Parathyroid adenoma (tissue), 2 donors: ENCODE measurements around the gene PADI2.
A peak's percentile ranks its signal among the peaks of the same experiment; 100 is the strongest.

Source experiments
- H2AFZ ChIP-seq: fragments of 300-600 bp; sonication (generic); one replicate; pipeline ENCODE4 v1.7.0; 2017; ENCODE audit warnings: antibody characterized with exemption, mild to moderate bottlenecking
- H3K27ac ChIP-seq: fragments of 300-600 bp; sonication (generic); one replicate; pipeline ENCODE4 v1.7.0; 2017
- H3K27me3 ChIP-seq: fragments of 300-600 bp; sonication (generic); one replicate; pipeline ENCODE4 v1.7.0; 2017; ENCODE audit warnings: low read length; ENCODE audit not compliant: control insufficient read depth, insufficient read depth
- H3K36me3 ChIP-seq: fragments of 300-600 bp; sonication (generic); one replicate; pipeline ENCODE4 v1.7.0; 2017; ENCODE audit warnings: low read length; ENCODE audit not compliant: control insufficient read depth, insufficient read depth
- H3K4me1 ChIP-seq: fragments of 300-600 bp; sonication (generic); one replicate; pipeline ENCODE4 v1.7.0; 2017; ENCODE audit warnings: control low read depth
- H3K4me2 ChIP-seq: fragments of 300-600 bp; sonication (generic); one replicate; pipeline ENCODE4 v1.7.0; 2017; ENCODE audit warnings: low read length
- H3K4me3 ChIP-seq: fragments of 300-600 bp; sonication (generic); one replicate; pipeline ENCODE4 v1.7.0; 2017; ENCODE audit warnings: low read depth, low read length
- H3K79me2 ChIP-seq: fragments of 300-600 bp; sonication (generic); one replicate; pipeline ENCODE4 v1.7.0; 2017; ENCODE audit warnings: control low read depth
- H3K9ac ChIP-seq: fragments of 300-600 bp; sonication (generic); one replicate; pipeline ENCODE4 v1.7.0; 2017; ENCODE audit warnings: mild to moderate bottlenecking
- H3K9me3 ChIP-seq: fragments of 300-600 bp; sonication (generic); one replicate; pipeline ENCODE4 v1.7.0; 2017; ENCODE audit warnings: low read length; ENCODE audit not compliant: control insufficient read depth
- TF ChIP-seq, protein P1 (sequence below): fragments of 300-600 bp; sonication (generic); IDR thresholded peaks from one replicate; pipeline ENCODE4 v1.7.0; 2017; ENCODE audit warnings: antibody characterized with exemption, mild to moderate bottlenecking
- donor health status: primary hyperparathyroidism.

Gene PADI2

DNA sequence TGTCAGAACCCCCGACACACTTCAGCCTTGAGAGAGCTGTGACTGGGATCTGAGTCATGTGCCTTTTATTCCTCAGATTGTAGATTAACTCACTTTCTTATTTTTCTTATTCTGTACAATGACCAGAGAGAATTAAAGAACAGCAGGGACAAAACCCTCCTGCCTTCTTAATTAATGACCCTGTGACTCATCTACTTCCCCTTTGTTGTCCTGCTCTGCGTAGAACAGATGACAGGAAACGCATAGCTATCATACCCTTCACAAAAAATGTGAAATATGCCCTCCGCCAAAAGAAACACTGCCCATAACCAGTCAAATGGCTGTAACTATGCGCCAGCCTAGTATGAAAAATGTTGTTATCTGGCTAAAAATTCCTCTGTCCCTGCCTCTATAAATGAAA, 9.1 kb upstream of the PADI2 start:
- H3K27ac ChIP-seq, result no peak overlapping the region

DNA sequence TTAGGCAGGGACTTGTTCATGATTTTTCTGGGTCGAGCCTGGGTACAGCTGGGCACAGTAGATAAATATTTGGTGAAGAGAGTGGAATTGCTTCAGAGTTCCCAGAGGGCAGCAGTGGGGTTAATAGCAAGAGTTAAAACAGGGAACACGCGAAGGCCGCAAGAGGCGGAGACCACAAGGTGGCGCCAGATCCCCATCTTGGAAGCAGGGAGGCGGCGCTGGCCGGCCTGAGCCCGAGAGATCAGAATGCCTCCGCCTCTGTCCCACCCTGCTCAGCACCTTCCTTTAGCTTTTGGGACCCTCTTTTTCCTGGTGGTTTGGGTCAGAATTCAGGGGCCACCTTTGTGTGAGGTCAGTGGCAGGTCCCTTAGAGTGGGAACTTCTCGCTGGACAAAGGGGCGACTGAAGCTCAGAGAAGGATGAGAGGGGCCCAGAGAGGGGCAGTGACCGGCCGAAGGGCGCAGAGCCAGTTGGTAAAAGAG, 6.5 kb upstream of the PADI2 start:
- H3K9me3 ChIP-seq, result no peaks in the 10 kb centered on the region
- H3K4me2 ChIP-seq, result no peak overlapping the region
- H3K27me3 ChIP-seq, result no peaks in the 10 kb centered on the region
- H3K9ac ChIP-seq, result no peak overlapping the region
- no peaks in the 10 kb centered on the region for H3K36me3 ChIP-seq
- no peak overlapping the region for H3K27ac ChIP-seq
- no peak overlapping the region for H3K4me3 ChIP-seq
- H3K79me2 ChIP-seq, result no peaks in the 10 kb centered on the region
- H2AFZ ChIP-seq, result peak overlapping the region; percentile 53
- TF ChIP-seq, protein P1, sequence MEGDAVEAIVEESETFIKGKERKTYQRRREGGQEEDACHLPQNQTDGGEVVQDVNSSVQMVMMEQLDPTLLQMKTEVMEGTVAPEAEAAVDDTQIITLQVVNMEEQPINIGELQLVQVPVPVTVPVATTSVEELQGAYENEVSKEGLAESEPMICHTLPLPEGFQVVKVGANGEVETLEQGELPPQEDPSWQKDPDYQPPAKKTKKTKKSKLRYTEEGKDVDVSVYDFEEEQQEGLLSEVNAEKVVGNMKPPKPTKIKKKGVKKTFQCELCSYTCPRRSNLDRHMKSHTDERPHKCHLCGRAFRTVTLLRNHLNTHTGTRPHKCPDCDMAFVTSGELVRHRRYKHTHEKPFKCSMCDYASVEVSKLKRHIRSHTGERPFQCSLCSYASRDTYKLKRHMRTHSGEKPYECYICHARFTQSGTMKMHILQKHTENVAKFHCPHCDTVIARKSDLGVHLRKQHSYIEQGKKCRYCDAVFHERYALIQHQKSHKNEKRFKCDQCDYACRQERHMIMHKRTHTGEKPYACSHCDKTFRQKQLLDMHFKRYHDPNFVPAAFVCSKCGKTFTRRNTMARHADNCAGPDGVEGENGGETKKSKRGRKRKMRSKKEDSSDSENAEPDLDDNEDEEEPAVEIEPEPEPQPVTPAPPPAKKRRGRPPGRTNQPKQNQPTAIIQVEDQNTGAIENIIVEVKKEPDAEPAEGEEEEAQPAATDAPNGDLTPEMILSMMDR, result peak; percentile 82
- no peaks in the 10 kb centered on the region for H3K4me1 ChIP-seq

More for the DNA sequence above, 9.1 kb upstream of the PADI2 start:
- Histone ChIP-seq H3K4me2 (no peak overlapping the region), H3K4me3 (no peak overlapping the region), H3K4me1 (no peaks in the 10 kb centered on the region), H3K9me3 (no peaks in the 10 kb centered on the region), H2AFZ (no peak overlapping the region), H3K9ac (no peak overlapping the region), H3K36me3 (no peaks in the 10 kb centered on the region), H3K79me2 (no peaks in the 10 kb centered on the region), H3K27me3 (no peaks in the 10 kb centered on the region)
- TF ChIP-seq, protein P1, result no peak

DNA sequence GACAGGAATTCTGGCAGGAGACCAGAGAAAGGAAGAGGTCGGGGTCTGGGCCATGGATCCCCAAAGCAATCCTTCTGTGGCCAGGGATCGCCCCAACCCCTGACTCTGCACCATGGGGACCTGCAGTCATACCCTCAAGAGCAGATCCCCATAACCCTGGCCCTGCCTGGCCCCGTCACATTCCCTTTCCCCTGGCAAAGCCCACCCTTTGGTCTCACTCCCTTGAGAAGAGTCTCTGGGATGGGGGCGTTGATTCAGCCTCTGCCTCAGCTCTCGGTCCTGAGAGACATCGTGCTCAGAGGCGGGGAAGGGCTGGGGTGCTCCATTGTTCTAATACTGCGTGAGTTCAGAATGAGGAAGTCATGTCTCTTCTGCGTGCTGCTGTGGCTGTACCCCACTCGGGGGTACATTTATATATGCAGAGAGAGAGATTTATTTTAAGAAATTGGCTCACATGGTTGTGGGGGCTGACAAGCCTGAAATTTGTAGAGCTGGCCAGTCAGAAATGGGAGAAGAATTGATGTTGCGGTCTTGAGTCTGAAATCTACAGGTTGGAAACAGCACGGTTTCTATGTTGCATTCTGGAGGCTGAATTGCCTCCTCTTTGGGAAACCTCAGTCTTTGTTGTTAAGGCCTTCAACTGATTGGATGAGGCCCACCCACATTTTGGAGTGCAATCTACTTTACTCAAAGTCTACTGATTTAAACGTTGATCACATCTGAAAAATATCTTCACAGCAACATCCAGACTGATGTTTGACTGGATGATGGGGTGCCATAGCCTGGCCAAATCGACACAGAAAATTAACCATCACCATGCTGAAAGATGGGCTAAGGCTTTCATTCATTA, 4.2 kb upstream of the PADI2 start:
- Histone ChIP-seq H3K9ac (no peak overlapping the region), H3K36me3 (no peaks in the 10 kb centered on the region), H3K79me2 (no peaks in the 10 kb centered on the region), H2AFZ (no peak overlapping the region), H3K4me1 (no peaks in the 10 kb centered on the region), H3K4me3 (no peak overlapping the region), H3K27me3 (no peaks in the 10 kb centered on the region), H3K9me3 (no peaks in the 10 kb centered on the region), H3K4me2 (no peak overlapping the region), H3K27ac (no peak overlapping the region)
- TF ChIP-seq, protein P1, result no peak

DNA sequence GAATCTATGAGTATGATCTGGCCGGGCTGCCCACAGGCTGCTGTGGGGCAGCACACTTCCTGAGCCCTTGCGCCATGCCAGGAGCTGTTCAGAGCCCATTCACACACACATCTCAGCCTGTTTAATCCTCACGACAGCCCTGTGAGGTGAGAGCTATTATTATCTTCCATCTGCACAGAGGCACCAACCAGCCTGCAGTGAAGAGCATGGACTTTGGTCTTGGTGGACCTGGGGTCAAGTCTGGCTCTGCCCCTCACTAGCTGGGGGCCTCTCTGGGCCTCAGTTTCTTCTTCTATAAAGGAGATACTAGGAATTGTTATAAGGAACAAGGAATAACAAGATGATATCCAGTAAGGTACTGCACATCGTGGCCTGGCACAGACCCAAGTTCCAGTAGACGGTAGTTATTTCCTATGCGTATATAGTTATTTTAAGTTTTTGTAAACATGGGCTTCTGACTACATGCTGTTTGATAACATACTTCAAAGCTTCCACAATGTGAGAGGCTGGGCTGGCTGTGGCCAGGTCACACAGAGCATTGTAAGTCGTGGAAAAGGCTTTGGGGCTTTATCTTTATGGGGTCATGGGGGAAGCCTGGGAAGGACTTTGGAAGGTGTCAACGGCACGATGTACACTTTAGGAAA, 3.4 kb upstream of the PADI2 start:
- no peak overlapping the region for H3K9ac ChIP-seq
- no peaks in the 10 kb centered on the region for H3K27me3 ChIP-seq
- H3K27ac ChIP-seq, result no peak overlapping the region
- H3K79me2 ChIP-seq, result no peaks in the 10 kb centered on the region
- H3K4me2 ChIP-seq, result no peak overlapping the region
- H3K36me3 ChIP-seq, result no peaks in the 10 kb centered on the region
- TF ChIP-seq, protein P1, result no peak
- no peaks in the 10 kb centered on the region for H3K4me1 ChIP-seq
- H3K9me3 ChIP-seq, result no peaks in the 10 kb centered on the region
- no peak overlapping the region for H2AFZ ChIP-seq
- no peak overlapping the region for H3K4me3 ChIP-seq
